Neuron (in vitro differentiated cells): Measurements from ENCODE around the gene MAP3K5.
"Not testable (repeated sequence)": the region's sequence is repeated elsewhere in the genome, so short reads cannot be mapped to it uniquely, and the experiment has no call there.

ENCODE experiments used
- H2AFZ ChIP-seq: one replicate; pipeline ENCODE4 v1.6.1; 2013; ENCODE audit warnings: low read depth, mild to moderate bottlenecking, inconsistent platforms, low read length, moderate library complexity
- H3K27me3 ChIP-seq: one replicate; pipeline ENCODE4 v1.6.1; 2013; ENCODE audit warnings: low read length; ENCODE audit not compliant: insufficient read depth
- H3K36me3 ChIP-seq: one replicate; pipeline ENCODE4 v1.6.1; 2013; ENCODE audit warnings: low read length; ENCODE audit not compliant: insufficient read depth
- H3K4me1 ChIP-seq: one replicate; pipeline ENCODE4 v1.6.1; 2013; ENCODE audit warnings: low read length; ENCODE audit not compliant: insufficient read depth
- H3K4me3 ChIP-seq: 2 replicates; pipeline ENCODE4 v1.5.1; 2013; ENCODE audit warnings: mild to moderate bottlenecking, low read length, moderate library complexity
- H3K9me3 ChIP-seq: one replicate; pipeline ENCODE4 v1.6.1; 2013; ENCODE audit warnings: low read length

Gene MAP3K5

DNA sequence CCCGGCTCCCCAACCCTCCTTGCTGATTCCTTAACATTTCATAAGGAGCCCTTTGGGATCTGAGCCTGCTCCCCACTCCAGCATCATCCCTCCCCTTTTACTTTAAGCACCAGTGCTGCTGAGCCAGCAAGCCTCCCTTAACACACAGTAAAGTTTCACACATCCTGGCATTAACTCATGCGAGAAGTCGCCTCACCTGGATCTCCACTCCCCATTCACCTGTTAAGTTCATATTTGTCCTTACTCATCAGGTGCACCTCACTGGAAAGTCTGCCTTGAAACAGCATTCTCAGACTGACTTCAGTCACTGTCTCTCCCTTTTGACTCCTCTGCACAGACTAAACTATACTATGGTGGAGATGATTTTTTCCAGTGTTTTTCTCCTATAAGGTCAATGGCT, 194.2 kb downstream of the MAP3K5 start:
- peaks cover 2% of the 10 kb centered on the region for H3K27me3 ChIP-seq

DNA sequence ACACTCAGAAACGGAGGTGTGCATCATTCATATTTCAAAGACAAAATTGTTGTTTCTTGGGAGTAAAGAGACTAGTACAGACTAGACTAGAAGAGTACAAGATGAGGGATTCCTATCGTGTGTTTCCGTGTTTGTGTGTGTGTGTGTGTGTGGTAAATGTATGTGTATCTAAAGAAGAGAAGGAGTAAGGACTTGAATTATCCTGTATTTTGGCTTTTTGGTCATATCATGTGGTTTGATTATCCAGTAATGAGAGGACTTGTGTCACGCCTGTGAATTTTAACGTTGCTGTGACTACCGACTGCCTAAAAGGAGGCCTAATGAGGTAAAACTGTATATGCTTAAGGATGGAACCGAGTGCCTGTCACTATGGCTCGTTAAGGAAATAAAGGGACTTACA, 197.6 kb downstream of the MAP3K5 start:
- Histone ChIP-seq H3K36me3 (no peaks in the 10 kb centered on the region), H3K27me3 (peaks cover 2% of the 10 kb centered on the region), H3K9me3 (no peaks in the 10 kb centered on the region), H3K4me3 (no peak overlapping the region), H2AFZ (no peak overlapping the region), H3K4me1 (no peaks in the 10 kb centered on the region)

More for the DNA sequence above, 194.2 kb downstream of the MAP3K5 start:
- no peak overlapping the region for H3K4me3 ChIP-seq
- H3K36me3 ChIP-seq: no peaks in the 10 kb centered on the region
- no peak overlapping the region for H2AFZ ChIP-seq
- no peaks in the 10 kb centered on the region for H3K4me1 ChIP-seq
- H3K9me3 ChIP-seq: no peaks in the 10 kb centered on the region

DNA sequence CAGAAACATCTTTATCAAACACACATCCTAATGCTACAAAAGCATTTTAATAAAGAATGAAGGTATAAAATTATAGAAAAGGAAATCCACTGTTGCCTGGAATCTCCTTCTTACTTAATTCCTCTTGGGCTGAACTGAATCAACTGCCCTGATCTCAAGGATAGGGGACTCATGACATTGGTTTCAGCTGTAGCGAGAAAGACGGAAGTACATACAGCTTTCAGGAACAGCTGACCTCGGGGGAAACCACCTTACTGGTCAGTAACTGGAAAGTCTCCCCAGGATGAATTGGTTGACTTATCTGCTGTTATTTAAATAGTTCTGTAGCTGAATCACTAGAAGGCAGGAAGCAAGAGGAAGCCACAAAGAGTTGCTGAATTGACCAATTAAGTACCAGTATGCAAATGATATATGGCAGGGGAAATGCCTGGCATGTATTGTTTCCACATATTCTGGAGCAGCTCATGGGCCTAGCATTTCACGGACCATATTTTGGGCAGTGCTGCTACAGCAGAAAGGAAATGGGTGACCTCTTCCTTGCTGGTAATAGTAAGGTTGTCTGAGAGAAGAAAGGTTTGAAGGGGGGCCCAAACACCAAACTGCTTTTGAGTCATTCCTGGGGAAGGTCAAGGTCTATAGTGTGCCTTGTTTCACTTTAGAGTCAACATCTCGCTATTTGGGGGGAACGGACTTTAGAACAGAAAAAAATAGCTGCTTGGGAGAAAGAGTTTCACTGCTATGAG, 198.4 kb downstream of the MAP3K5 start:
- no peak overlapping the region for H2AFZ ChIP-seq
- H3K4me1 ChIP-seq: no peaks in the 10 kb centered on the region
- no peak overlapping the region for H3K4me3 ChIP-seq
- peaks cover 2% of the 10 kb centered on the region for H3K27me3 ChIP-seq
- no peaks in the 10 kb centered on the region for H3K9me3 ChIP-seq
- no peaks in the 10 kb centered on the region for H3K36me3 ChIP-seq

DNA sequence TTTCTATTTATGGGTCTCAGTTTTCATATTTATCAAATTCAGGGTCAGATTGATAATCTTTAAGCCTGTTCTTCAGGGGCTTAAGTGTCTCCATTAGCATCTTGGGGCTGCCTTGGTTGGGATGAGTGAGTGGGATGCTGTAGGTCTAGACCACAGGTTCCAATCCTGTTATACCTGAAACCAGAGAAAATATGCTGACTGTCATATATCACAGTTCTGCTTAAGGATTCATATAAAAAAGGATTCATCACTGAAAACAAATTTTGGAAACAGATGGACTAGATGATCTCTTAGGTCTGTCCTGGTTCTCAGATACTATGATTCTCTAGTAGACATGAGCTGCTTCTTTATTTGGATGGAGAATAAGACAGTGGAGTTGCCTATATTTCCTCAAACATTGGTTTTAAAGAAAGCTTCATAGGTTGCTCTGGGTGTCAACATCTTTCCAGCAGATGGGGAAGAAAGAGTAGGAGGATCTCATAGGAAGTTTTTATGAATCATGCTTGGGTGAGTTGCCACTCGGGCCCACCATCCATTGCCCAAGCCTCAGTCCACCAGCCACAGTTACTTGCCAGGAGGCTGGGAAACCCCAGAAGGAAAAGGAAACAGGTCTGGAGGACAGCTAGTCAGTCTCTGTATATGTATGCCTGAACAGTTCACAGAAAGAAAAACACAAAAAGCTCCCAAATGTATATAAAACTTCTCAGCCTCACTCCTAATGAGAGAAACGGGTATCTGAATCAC, 199.2 kb downstream of the MAP3K5 start:
- no peak overlapping the region for H2AFZ ChIP-seq
- no peak overlapping the region for H3K4me3 ChIP-seq
- H3K4me1 ChIP-seq: no peaks in the 10 kb centered on the region
- H3K36me3 ChIP-seq: no peaks in the 10 kb centered on the region
- H3K9me3 ChIP-seq: no peaks in the 10 kb centered on the region
- H3K27me3 ChIP-seq: peaks cover 2% of the 10 kb centered on the region

DNA sequence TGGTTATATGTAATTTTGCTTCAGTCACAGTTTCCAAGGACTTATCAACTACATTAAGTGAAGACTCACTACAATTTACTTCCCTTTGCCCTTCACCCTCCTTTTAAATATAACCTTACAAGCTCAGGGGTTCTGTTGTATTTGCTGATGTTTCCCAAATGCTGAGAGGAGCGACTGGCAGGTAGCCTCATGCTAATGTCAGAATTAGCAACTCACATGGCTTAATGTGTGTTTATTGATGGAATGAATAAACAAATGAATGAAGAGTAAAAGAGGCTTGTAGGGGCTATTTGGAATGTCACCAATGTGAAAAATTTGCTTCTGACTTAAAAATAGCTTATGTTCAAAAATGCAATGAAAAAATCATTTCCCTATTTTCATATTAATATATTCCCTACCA, 200.7 kb downstream of the MAP3K5 start:
- Histone ChIP-seq H3K4me3 (no peak overlapping the region), H3K4me1 (no peaks in the 10 kb centered on the region), H3K27me3 (peaks cover 2% of the 10 kb centered on the region), H2AFZ (no peak overlapping the region), H3K36me3 (no peaks in the 10 kb centered on the region), H3K9me3 (no peaks in the 10 kb centered on the region)

DNA sequence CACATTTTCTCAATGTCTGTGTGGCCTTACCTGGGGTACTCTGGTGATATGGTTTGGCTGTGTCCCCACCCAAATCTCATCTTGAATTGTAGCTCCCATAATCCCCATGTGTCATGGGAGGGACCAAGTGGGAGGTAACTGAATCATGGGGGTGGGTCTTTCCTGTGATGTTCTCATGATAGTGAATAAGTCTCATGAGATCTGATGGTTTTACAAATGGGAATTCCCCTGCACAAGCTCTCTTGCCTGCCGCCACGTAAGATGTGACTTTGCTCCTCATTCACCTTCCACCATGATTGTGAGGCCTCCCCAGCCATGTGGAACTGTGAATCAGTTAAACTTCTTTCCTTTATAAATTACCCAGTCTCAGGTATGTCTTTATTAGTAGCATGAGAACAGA, 201.4 kb downstream of the MAP3K5 start:
- H2AFZ ChIP-seq, H3K27me3 ChIP-seq, H3K4me1 ChIP-seq, H3K9me3 ChIP-seq, H3K4me3 ChIP-seq, H3K36me3 ChIP-seq: not testable (repeated sequence)

DNA sequence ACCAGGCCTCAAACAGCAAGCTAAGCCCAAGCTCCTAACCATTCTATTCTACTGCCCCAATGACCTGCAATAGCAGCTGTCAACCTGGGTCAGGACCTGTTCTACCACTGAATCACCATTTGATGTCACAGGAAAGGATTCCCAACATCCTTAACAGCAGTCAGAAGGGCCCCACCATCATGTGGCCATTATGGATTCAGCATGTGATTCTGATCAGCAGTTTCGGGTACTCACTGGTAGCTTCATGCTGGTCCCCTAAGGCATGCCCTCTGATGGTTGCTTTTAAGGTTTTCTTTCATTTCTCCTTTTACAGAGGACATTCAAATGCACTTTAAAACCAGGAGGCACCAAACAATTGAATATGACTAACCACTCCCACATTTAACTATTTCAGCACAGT, 204.8 kb downstream of the MAP3K5 start:
- Histone ChIP-seq H2AFZ (no peak overlapping the region), H3K27me3 (no peaks in the 10 kb centered on the region), H3K9me3 (no peaks in the 10 kb centered on the region), H3K36me3 (no peaks in the 10 kb centered on the region), H3K4me3 (no peak overlapping the region), H3K4me1 (no peaks in the 10 kb centered on the region)

DNA sequence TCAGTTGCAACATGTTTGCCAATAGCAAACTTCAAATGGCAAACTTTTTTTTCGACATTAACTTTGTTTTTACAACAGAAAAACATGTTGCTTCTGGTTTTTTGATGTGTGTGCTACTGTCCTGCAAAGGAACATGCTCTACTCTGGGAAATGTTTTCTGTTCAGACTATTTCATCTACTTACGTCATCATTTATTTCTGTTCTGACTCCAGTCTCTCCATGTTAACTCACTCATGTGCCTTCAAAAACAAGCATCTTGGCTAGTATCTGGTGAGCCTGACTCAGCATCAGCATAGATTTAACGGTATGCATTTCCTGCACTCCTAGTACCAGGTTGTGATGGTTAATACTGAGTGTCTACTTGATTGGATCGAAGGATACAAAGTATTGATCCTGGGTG, 206.0 kb downstream of the MAP3K5 start:
- Histone ChIP-seq H3K4me3 (no peak overlapping the region), H3K9me3 (no peaks in the 10 kb centered on the region), H2AFZ (no peak overlapping the region), H3K27me3 (no peaks in the 10 kb centered on the region), H3K36me3 (no peaks in the 10 kb centered on the region), H3K4me1 (no peaks in the 10 kb centered on the region)

DNA sequence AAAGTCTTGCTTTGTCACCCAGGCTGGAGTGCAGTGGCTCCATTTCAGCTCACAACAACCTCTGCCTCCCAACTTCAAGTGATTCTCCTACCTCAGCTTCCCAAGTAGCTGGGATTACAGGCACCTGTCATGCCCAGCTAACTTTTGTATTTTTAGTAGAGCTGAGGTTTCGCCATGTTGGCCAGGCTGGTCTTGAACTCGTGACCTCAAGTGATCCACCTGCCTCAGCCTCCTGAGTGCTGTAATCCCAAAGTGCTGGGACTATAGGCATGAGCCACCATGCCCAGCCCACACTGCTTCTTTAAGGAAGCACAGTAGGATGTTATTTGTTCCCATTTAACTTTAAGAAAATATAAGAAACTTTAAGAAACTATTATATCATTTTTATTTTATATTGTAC, 206.8 kb downstream of the MAP3K5 start:
- not testable (repeated sequence) for H3K9me3 ChIP-seq, H3K4me1 ChIP-seq, H3K36me3 ChIP-seq, H3K4me3 ChIP-seq, H2AFZ ChIP-seq, H3K27me3 ChIP-seq

DNA sequence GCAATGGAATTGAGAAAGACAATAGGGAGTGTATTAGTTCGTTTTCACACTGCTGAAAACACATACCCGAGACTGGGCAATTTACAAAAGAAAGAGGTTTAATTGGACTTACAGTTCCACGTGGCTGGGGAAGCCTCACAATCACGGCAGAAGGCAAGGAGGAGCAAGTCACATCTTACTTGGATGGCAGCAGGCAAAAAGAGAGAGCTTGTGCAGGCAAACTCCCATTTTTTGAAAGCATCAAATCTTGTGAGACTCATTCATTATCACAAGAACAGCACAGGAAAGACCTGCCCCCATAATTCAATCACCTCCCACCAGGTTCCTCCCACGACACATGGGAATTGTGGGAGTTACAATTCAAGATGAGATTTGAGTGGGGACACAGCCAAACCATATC, 208.0 kb downstream of the MAP3K5 start:
- not testable (repeated sequence) for H3K27me3 ChIP-seq, H3K36me3 ChIP-seq, H3K4me3 ChIP-seq, H2AFZ ChIP-seq, H3K4me1 ChIP-seq, H3K9me3 ChIP-seq

DNA sequence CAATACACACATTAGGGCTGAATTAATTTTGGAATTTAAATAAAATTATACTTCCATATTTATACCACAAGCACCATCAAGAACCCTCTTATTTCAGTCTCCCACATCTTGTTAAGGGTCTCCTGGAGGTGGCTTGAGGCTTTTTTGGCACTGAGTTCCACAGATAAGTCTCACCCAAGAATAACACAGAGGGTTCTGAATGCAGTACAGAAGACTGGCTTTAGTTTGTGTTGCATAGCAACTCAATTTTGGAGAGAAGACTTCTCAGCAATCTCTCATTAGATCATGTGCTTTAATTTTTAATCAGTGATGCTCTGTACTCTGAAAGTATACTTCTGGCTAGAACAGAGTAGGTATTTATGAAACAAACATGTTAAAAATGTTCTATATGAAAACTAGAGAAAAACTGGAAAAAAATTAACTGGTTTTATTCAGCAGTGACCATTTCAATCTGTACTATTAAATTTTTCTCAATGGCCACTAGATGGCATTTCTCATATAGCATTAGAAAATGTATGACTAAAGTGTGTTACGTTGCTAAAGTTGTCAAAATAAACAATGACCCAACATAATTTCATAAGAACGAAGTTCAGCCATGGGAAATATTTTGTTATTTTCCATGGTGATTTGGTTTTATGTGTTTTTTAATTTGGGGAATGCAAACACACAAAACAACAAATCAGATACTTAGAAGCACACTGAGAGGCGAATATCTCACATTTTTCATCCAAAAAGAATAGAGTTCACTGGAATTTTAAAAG, 209.4 kb downstream of the MAP3K5 start:
- H3K4me1 ChIP-seq: no peaks in the 10 kb centered on the region
- no peak overlapping the region for H2AFZ ChIP-seq
- no peaks in the 10 kb centered on the region for H3K9me3 ChIP-seq
- H3K27me3 ChIP-seq: no peaks in the 10 kb centered on the region
- no peak overlapping the region for H3K4me3 ChIP-seq
- no peaks in the 10 kb centered on the region for H3K36me3 ChIP-seq

DNA sequence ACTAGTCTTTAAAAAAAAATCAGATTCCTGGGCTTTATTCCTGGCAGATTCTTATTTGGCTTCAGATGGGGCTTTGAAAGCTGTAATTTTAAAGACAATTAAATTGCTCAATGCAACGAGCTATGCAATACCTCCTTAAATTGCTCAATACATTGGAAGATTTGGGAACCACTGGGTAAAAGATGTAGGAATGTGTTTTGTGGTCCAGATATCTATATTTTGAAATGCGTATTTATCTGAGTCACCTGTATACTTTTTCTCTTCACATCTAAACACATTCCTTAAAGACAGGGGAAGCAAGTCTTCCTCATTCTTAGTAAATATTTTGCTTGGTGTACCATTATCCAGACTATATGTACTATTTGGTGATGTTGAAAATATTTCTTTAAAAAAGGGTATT, 212.5 kb downstream of the MAP3K5 start:
- H2AFZ ChIP-seq: no peak overlapping the region
- no peaks in the 10 kb centered on the region for H3K4me1 ChIP-seq
- no peaks in the 10 kb centered on the region for H3K36me3 ChIP-seq
- H3K9me3 ChIP-seq: no peaks in the 10 kb centered on the region
- no peaks in the 10 kb centered on the region for H3K27me3 ChIP-seq
- no peak overlapping the region for H3K4me3 ChIP-seq

DNA sequence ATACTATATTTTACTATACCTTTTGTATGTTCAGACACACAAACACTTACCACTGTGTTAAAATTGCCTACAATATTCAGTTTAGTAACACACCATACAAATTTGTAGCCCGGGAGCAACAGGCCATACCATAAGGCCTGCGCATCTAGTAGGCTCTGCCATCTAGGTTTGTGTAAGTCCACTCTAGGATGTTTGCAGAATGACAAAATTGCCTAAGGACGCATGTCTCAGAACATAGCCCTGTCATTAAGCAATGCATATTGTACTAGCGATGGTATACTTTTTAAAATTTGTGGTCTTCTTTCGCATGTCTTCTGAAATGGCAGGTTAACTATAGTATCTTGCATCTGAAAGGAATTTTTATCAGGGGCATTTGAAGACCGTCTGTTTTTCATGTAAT, 215.5 kb downstream of the MAP3K5 start:
- Histone ChIP-seq H3K9me3 (no peaks in the 10 kb centered on the region), H2AFZ (no peak overlapping the region), H3K27me3 (no peaks in the 10 kb centered on the region), H3K4me3 (no peak overlapping the region), H3K4me1 (no peaks in the 10 kb centered on the region), H3K36me3 (no peaks in the 10 kb centered on the region)
